Peyer's patch (tissue), 4 donors: ENCODE data around the gene IFRD2. TPM values are rescaled to one million over a fixed set of nuclear protein-coding genes. Genes with fewer than 3 reads are reported as not detected.

Source experiments
- DNase-seq, 3 donors: peaks; one replicate each; pipeline ENCODE4 v3.0.0-alpha.2; 2017 to 2019
- H3K27ac ChIP-seq, 4 donors: fragments of 200-600 bp; sonication (generic); one replicate each; pipeline ENCODE4 v1.5.1; 2016 to 2019
- H3K27me3 ChIP-seq, 2 donors: fragments of 200-600 bp; sonication (generic); one replicate each; pipeline ENCODE4 v1.5.1; 2019
- H3K36me3 ChIP-seq, 3 donors: fragments of 200-600 bp; sonication (generic); one replicate each; pipeline ENCODE4 v1.5.1; 2016 to 2019
- H3K4me1 ChIP-seq, 4 donors: fragments of 200-600 bp; sonication (generic); one replicate each; pipeline ENCODE4 v1.5.1; 2016 to 2019
- H3K4me3 ChIP-seq, 4 donors: fragments of 200-600 bp; sonication (generic); 1 replicate in 3 of 4; 2 replicates in 1 of 4; pipeline ENCODE4 v1.5.1; 2016 to 2019; ENCODE audit warnings: mild to moderate bottlenecking in 1 of 4
- H3K9me3 ChIP-seq, 4 donors: fragments of 200-600 bp; sonication (generic); one replicate each; pipeline ENCODE4 v1.5.1; 2016 to 2019; ENCODE audit warnings: mild to moderate bottlenecking in 1 of 4
- CTCF ChIP-seq, 6 experiments: fragments of 450-650 bp in 4 of 6; fragments of 200-600 bp in 2 of 6; sonication (generic) in 1 of 6; IDR thresholded peaks; one replicate each; pipeline ENCODE4 v1.5.1; 2017 to 2019; ENCODE audit warnings: antibody characterized with exemption in 6 of 6, mild to moderate bottlenecking in 3 of 6, moderate library complexity in 1 of 6
- POLR2A ChIP-seq, 2 donors: fragments of 450-650 bp; IDR thresholded peaks; one replicate each; pipeline ENCODE4 v1.5.1; 2017; ENCODE audit warnings: antibody characterized with exemption in 2 of 2, mild to moderate bottlenecking in 2 of 2, moderate library complexity in 2 of 2
- total RNA-seq, 4 donors: library from RNA; depleted of rRNA; stranded (reverse); fragments of >200 nt; gene quantifications; one replicate each; pipeline ENCODE4 v1.1.0, GENCODE V29; 2016

The IFRD2 gene
- total RNA-seq, 4 donors from 2014 or later: 75.5 to 205 (median 140) TPM

GRCh38 chr3:50338965-50339364 lies 46.7 kb upstream of the IFRD2 start:
- DNase-seq: no peak
- H3K27ac ChIP-seq: peak overlapping the region; percentile 96 to 99 (median 98)
- H3K4me1 ChIP-seq: peaks cover 3 to 63% (median 16%) of the 10 kb centered on the region in 4 donors
- peak overlapping the region; percentile 58 to 92 (median 76) for H3K4me3 ChIP-seq
- no peaks in the 10 kb centered on the region for H3K9me3 ChIP-seq
- no peaks in the 10 kb centered on the region for H3K27me3 ChIP-seq
- no peaks in the 10 kb centered on the region for H3K36me3 ChIP-seq
- peak in 1 of 6 experiments; percentile 8 for TF ChIP-seq CTCF (IDR thresholded peaks at IDR 0.05)
- TF ChIP-seq POLR2A (IDR thresholded peaks at IDR 0.05): no peak

- no peaks in the 10 kb centered on the region for H3K27me3 ChIP-seq
- H3K27ac ChIP-seq: peak overlapping the region; percentile 96 to 99 (median 98)
- peak overlapping the region; percentile 58 to 92 (median 76) for H3K4me3 ChIP-seq
- H3K36me3 ChIP-seq: peaks cover 0 to under 1% (median 0%) of the 10 kb centered on the region in 3 donors
- H3K9me3 ChIP-seq: no peaks in the 10 kb centered on the region
- peaks cover 3 to 71% (median 16%) of the 10 kb centered on the region in 4 donors for H3K4me1 ChIP-seq
- peak; percentile 99 to 100 (median 99) for DNase-seq
- TF ChIP-seq POLR2A (IDR thresholded peaks at IDR 0.05) (peak; percentile 71 to 94), CTCF (IDR thresholded peaks at IDR 0.05) (no peak)
Measured at GRCh38 chr3:50337175-50337861, 45.1 kb upstream of the IFRD2 start.

- Histone ChIP-seq H3K4me1 (peaks cover 3 to 70% (median 15%) of the 10 kb centered on the region in 4 donors), H3K36me3 (peaks cover 0 to 7% (median 0%) of the 10 kb centered on the region in 3 donors), H3K27ac (peak overlapping the region; percentile 96 to 99 (median 98)), H3K4me3 (peak overlapping the region; percentile 58 to 92 (median 76)), H3K27me3 (no peaks in the 10 kb centered on the region), H3K9me3 (no peaks in the 10 kb centered on the region)
- TF ChIP-seq POLR2A (IDR thresholded peaks at IDR 0.05): no peak
- TF ChIP-seq CTCF (IDR thresholded peaks at IDR 0.05): no peak
- no peak for DNase-seq
Measured at GRCh38 chr3:50336452-50337174, 44.4 kb upstream of the IFRD2 start.

- Histone ChIP-seq H3K9me3 (no peaks in the 10 kb centered on the region), H3K27ac (peak overlapping the region; percentile 38 to 99 (median 84)), H3K36me3 (peaks cover 0 to 28% (median 0%) of the 10 kb centered on the region in 3 donors), H3K4me1 (peaks cover 0 to 49% (median 12%) of the 10 kb centered on the region in 4 donors), H3K27me3 (no peaks in the 10 kb centered on the region), H3K4me3 (no peak overlapping the region)
- TF ChIP-seq POLR2A (IDR thresholded peaks at IDR 0.05) (no peak), CTCF (IDR thresholded peaks at IDR 0.05) (no peak)
- DNase-seq: no peak
Measured at GRCh38 chr3:50334339-50335075, 42.3 kb upstream of the IFRD2 start.

- TF ChIP-seq CTCF (IDR thresholded peaks at IDR 0.05) (no peak), POLR2A (IDR thresholded peaks at IDR 0.05) (no peak)
- H3K27ac ChIP-seq: peak overlapping the region; percentile 38 to 99 (median 67)
- no peaks in the 10 kb centered on the region for H3K9me3 ChIP-seq
- H3K4me1 ChIP-seq: peaks cover 0 to 50% (median 13%) of the 10 kb centered on the region in 4 donors
- no peak overlapping the region for H3K4me3 ChIP-seq
- peaks cover 0 to 31% (median 0%) of the 10 kb centered on the region in 3 donors for H3K36me3 ChIP-seq
- no peak for DNase-seq
- H3K27me3 ChIP-seq: no peaks in the 10 kb centered on the region
Measured at GRCh38 chr3:50333744-50334328, 41.6 kb upstream of the IFRD2 start.
